Stimulated activated CD4-positive, alpha-beta T cell treated with anti-CD3 and anti-CD28 coated beads, Interleukin-4, amount 100 ng/mL, for 1 hour (primary cell): ENCODE results near the gene PLD1.
"Not testable (repeated sequence)": the region's sequence is repeated elsewhere in the genome, so short reads cannot be mapped to it uniquely, and the experiment has no call there.

Experiments
- DNase-seq: peaks from one replicate; pipeline ENCODE4 v3.0.0-alpha.2; 2020

PLD1 gene

GRCh38 chr3:171809861-171810628 lies at the start of gene PLD1:
TSS of gene PLD1 (minus strand) at chr3:171810483. CDS start at chr3:171738051, 72,432 bp downstream.
- peak; percentile 36 for DNase-seq

GRCh38 chr3:171858770-171859169 lies 48.5 kb upstream of the PLD1 start:
- not testable (repeated sequence) for DNase-seq

- no peak for DNase-seq
Measured at GRCh38 chr3:171854649-171855305, 44.5 kb upstream of the PLD1 start.

- DNase-seq: no peak
Measured at GRCh38 chr3:171851660-171852058, 41.4 kb upstream of the PLD1 start.

- no peak for DNase-seq
Measured at GRCh38 chr3:171850960-171851659, 40.8 kb upstream of the PLD1 start.

- no peak for DNase-seq
Measured at GRCh38 chr3:171850320-171850959, 40.2 kb upstream of the PLD1 start.

- no peak for DNase-seq
Measured at GRCh38 chr3:171849617-171850319, 39.5 kb upstream of the PLD1 start.

- no peak for DNase-seq
Measured at GRCh38 chr3:171847595-171848259, 37.4 kb upstream of the PLD1 start.

- no peak for DNase-seq
Measured at GRCh38 chr3:171847133-171847532, 36.9 kb upstream of the PLD1 start.

GRCh38 chr3:171846597-171846996 lies 36.3 kb upstream of the PLD1 start:
- DNase-seq: no peak

GRCh38 chr3:171845481-171846284 lies 35.4 kb upstream of the PLD1 start:
- no peak for DNase-seq

GRCh38 chr3:171844873-171845272 lies 34.6 kb upstream of the PLD1 start:
- DNase-seq: no peak

- no peak for DNase-seq
Measured at GRCh38 chr3:171842864-171843518, 32.7 kb upstream of the PLD1 start, which contains the start of gene TMEM212. TSS of gene TMEM212 (plus strand) at chr3:171843349. CDS start at chr3:171843384, 35 bp downstream.

- DNase-seq: no peak
Measured at GRCh38 chr3:171841620-171842000, 31.3 kb upstream of the PLD1 start.

- no peak for DNase-seq
Measured at GRCh38 chr3:171840811-171841619, 30.7 kb upstream of the PLD1 start.

- no peak for DNase-seq
Measured at GRCh38 chr3:171840445-171840810, 30.1 kb upstream of the PLD1 start.

GRCh38 chr3:171839270-171839669 lies 29.0 kb upstream of the PLD1 start:
- DNase-seq: no peak

- no peak for DNase-seq
Measured at GRCh38 chr3:171838218-171838720, 28.0 kb upstream of the PLD1 start.

- no peak for DNase-seq
Measured at GRCh38 chr3:171837698-171838097, 27.4 kb upstream of the PLD1 start.

- DNase-seq: no peak
Measured at GRCh38 chr3:171836855-171837254, 26.6 kb upstream of the PLD1 start.
